HL-60 (cell line): ENCODE data around the gene ADAMTS16.

ENCODE experiments used
- CTCF ChIP-seq: IDR thresholded peaks from one replicate; pipeline ENCODE4 v1.5.1; 2011; ENCODE audit warnings: low read length, control low read depth, inconsistent platforms; ENCODE audit not compliant: insufficient read depth
- GABPA ChIP-seq: IDR thresholded peaks from 2 replicates; pipeline ENCODE4 v1.6.1; 2012; ENCODE audit warnings: low read depth
- POLR2AphosphoS5 ChIP-seq: IDR thresholded peaks from 2 replicates; pipeline ENCODE4 v1.6.1; 2012; ENCODE audit warnings: low read depth
- REST ChIP-seq: IDR thresholded peaks from 2 replicates; pipeline ENCODE4 v1.6.1; 2012; ENCODE audit warnings: low read depth; ENCODE audit not compliant: insufficient replicate concordance
- SPI1 ChIP-seq: IDR thresholded peaks from 2 replicates; pipeline ENCODE4 v1.6.1; 2012; ENCODE audit warnings: low read depth, mild to moderate bottlenecking, borderline replicate concordance

GRCh38 chr5:5308319-5308718 lies 168.2 kb downstream of the ADAMTS16 start:
- TF ChIP-seq CTCF = no peak
- TF ChIP-seq POLR2AphosphoS5 = no peak
- no peak for TF ChIP-seq REST
- no peak for TF ChIP-seq SPI1
- TF ChIP-seq GABPA = no peak
